ENCODE data around the gene PRICKLE2. TPM values are rescaled to one million over a fixed set of nuclear protein-coding genes. Genes with fewer than 3 reads are reported as not detected.

PRICKLE2 gene
- total RNA-seq, 1 experiment from 2014 or later = 0.26 TPM

DNA sequence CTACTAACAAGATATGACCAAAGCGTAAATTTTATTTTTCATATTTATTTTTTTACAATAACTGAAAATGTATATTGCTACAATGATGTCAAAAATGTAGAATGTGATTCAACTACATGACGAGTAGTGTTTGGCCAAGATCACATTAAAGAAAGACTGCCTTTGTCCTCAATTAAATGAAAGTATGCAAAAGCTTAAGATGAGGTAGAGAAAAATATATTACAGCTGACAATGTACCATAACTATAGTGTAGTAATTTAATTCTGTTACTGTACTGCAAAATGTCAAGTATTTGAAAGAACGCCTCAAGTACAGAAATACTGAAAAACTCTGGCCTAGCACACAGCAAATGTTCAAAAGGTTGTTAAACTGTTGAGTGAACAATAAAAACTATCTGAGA, 9.7 kb downstream of the PRICKLE2 start:
- ChIA-PET POLR2A (no interaction called here), CTCF (no interaction called here)
- Histone ChIP-seq H3K27me3 (ENCODE audit: control insufficient read depth, insufficient read depth, low read length) (no peaks in the 10 kb centered on the region), H3K36me3 (ENCODE audit: control insufficient read depth, insufficient read depth, low read length) (no peaks in the 10 kb centered on the region), H3K4me1 (ENCODE audit: control insufficient read depth, insufficient read depth, low read length) (no peaks in the 10 kb centered on the region), H3K27ac (ENCODE audit: low read length) (no peak overlapping the region), H3K4me3 (ENCODE audit: low read depth in 2 of 2, low read length in 2 of 2) (no peak overlapping the region), H3K9me3 (ENCODE audit: control insufficient read depth, insufficient read depth, low read depth, low read length) (no peaks in the 10 kb centered on the region)
- TF ChIP-seq POLR2AphosphoS5 (IDR thresholded peaks at IDR 0.05; ENCODE audit: low read depth, low read length) (no peak), SIN3A (IDR thresholded peaks at IDR 0.05; ENCODE audit: borderline replicate concordance, insufficient read depth, low read depth, low read length) (no peak), TCF7L2 (IDR thresholded peaks at IDR 0.05; ENCODE audit: low read depth, low read length) (no peak)
- TF ChIP-seq, protein P1, sequence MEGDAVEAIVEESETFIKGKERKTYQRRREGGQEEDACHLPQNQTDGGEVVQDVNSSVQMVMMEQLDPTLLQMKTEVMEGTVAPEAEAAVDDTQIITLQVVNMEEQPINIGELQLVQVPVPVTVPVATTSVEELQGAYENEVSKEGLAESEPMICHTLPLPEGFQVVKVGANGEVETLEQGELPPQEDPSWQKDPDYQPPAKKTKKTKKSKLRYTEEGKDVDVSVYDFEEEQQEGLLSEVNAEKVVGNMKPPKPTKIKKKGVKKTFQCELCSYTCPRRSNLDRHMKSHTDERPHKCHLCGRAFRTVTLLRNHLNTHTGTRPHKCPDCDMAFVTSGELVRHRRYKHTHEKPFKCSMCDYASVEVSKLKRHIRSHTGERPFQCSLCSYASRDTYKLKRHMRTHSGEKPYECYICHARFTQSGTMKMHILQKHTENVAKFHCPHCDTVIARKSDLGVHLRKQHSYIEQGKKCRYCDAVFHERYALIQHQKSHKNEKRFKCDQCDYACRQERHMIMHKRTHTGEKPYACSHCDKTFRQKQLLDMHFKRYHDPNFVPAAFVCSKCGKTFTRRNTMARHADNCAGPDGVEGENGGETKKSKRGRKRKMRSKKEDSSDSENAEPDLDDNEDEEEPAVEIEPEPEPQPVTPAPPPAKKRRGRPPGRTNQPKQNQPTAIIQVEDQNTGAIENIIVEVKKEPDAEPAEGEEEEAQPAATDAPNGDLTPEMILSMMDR (IDR thresholded peaks at IDR 0.05) = no peak
- TF ChIP-seq, protein P2, sequence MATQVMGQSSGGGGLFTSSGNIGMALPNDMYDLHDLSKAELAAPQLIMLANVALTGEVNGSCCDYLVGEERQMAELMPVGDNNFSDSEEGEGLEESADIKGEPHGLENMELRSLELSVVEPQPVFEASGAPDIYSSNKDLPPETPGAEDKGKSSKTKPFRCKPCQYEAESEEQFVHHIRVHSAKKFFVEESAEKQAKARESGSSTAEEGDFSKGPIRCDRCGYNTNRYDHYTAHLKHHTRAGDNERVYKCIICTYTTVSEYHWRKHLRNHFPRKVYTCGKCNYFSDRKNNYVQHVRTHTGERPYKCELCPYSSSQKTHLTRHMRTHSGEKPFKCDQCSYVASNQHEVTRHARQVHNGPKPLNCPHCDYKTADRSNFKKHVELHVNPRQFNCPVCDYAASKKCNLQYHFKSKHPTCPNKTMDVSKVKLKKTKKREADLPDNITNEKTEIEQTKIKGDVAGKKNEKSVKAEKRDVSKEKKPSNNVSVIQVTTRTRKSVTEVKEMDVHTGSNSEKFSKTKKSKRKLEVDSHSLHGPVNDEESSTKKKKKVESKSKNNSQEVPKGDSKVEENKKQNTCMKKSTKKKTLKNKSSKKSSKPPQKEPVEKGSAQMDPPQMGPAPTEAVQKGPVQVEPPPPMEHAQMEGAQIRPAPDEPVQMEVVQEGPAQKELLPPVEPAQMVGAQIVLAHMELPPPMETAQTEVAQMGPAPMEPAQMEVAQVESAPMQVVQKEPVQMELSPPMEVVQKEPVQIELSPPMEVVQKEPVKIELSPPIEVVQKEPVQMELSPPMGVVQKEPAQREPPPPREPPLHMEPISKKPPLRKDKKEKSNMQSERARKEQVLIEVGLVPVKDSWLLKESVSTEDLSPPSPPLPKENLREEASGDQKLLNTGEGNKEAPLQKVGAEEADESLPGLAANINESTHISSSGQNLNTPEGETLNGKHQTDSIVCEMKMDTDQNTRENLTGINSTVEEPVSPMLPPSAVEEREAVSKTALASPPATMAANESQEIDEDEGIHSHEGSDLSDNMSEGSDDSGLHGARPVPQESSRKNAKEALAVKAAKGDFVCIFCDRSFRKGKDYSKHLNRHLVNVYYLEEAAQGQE (IDR thresholded peaks at IDR 0.05; ENCODE audit: insufficient read depth in 1 of 2, low read depth in 2 of 2, low read length in 1 of 2) = no peak
- intact Hi-C loops (cut with micrococcal nuclease; ENCODE audit: unreplicated experiment) = no loop called here
- BruUV-seq (replicated peaks) = no TSS peak
- no peak for ATAC-seq
- DNase-seq (ENCODE audit: low read depth, low spot score) = no peak
- in situ Hi-C loops (cut with HindIII; ENCODE audit: low pct_unique_long_range_greater_than_20kb, low sequenced_read_pairs) = no loop called here

DNA sequence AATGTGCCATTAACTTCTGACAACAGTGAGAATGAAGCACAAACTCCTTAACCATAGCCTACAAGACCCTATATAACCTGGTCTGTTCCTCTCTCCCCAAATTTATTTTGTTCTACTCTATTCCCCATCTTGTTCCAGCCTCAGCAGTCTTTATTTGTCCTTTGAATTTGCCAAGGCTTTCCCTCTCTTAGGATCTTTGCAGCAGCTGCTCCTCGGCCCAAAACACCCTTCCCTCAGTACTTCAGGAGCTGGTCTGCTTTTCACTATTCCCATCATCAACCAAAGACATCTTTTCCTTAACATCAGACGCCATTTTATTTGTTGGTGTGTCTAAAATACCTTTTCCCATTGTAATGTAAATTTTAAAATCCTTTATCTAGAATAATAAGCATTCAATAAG, 10.2 kb downstream of the PRICKLE2 start:
- H3K4me3 ChIP-seq (ENCODE audit: low read depth in 2 of 2, low read length in 2 of 2) = no peak overlapping the region
- no TSS peak for BruUV-seq (replicated peaks)
- H3K4me1 ChIP-seq (ENCODE audit: control insufficient read depth, insufficient read depth, low read length) = no peaks in the 10 kb centered on the region
- no peaks in the 10 kb centered on the region for H3K36me3 ChIP-seq (ENCODE audit: control insufficient read depth, insufficient read depth, low read length)
- no peak overlapping the region for H3K27ac ChIP-seq (ENCODE audit: low read length)
- ATAC-seq (no peak), DNase-seq (ENCODE audit: low read depth, low spot score) (no peak)
- no peaks in the 10 kb centered on the region for H3K9me3 ChIP-seq (ENCODE audit: control insufficient read depth, insufficient read depth, low read depth, low read length)
- ChIA-PET POLR2A (no interaction called here), CTCF (no interaction called here)
- in situ Hi-C loops (cut with HindIII; ENCODE audit: low pct_unique_long_range_greater_than_20kb, low sequenced_read_pairs) (no loop called here), intact Hi-C loops (cut with micrococcal nuclease; ENCODE audit: unreplicated experiment) (no loop called here)
- H3K27me3 ChIP-seq (ENCODE audit: control insufficient read depth, insufficient read depth, low read length) = no peaks in the 10 kb centered on the region
- no peak for TF ChIP-seq SIN3A (IDR thresholded peaks at IDR 0.05; ENCODE audit: borderline replicate concordance, insufficient read depth, low read depth, low read length)
- no peak for TF ChIP-seq TCF7L2 (IDR thresholded peaks at IDR 0.05; ENCODE audit: low read depth, low read length)
- TF ChIP-seq, protein P1 (IDR thresholded peaks at IDR 0.05) = no peak
- TF ChIP-seq, protein P2 (IDR thresholded peaks at IDR 0.05; ENCODE audit: insufficient read depth in 1 of 2, low read depth in 2 of 2, low read length in 1 of 2) = no peak
- no peak for TF ChIP-seq POLR2AphosphoS5 (IDR thresholded peaks at IDR 0.05; ENCODE audit: low read depth, low read length)
